HL-60 (cell line): ENCODE results near the gene ATF1.

Experiments
- DNase-seq, 2 experiments: peaks; one replicate each; pipeline ENCODE4 v3.0.0-alpha.2; 2010 to 2020; ENCODE audit warnings: low read depth in 1 of 2, low spot score in 1 of 2
- H3K27ac ChIP-seq: fragments of 250-450 bp; sonication (Bioruptor Pico); replicated peaks from 2 replicates; pipeline ENCODE4 v1.5.1; 2020; ENCODE audit warnings: mild to moderate bottlenecking, moderate library complexity
- H3K27me3 ChIP-seq: fragments of 250-450 bp; sonication (Bioruptor Pico); 2 replicates; pipeline ENCODE4 v1.5.1; 2021; ENCODE audit warnings: mild to moderate bottlenecking, moderate library complexity; ENCODE audit not compliant: insufficient read depth, poor library complexity, severe bottlenecking
- H3K4me3 ChIP-seq: replicated peaks from 2 replicates; pipeline ENCODE4 v1.5.1; 2011; ENCODE audit warnings: mild to moderate bottlenecking, control low read depth, low read length; ENCODE audit not compliant: insufficient read depth
- CTCF ChIP-seq: IDR thresholded peaks from one replicate; pipeline ENCODE4 v1.5.1; 2011; ENCODE audit warnings: low read length, control low read depth, inconsistent platforms; ENCODE audit not compliant: insufficient read depth
- GABPA ChIP-seq: IDR thresholded peaks from 2 replicates; pipeline ENCODE4 v1.6.1; 2012; ENCODE audit warnings: low read depth
- POLR2AphosphoS5 ChIP-seq: IDR thresholded peaks from 2 replicates; pipeline ENCODE4 v1.6.1; 2012; ENCODE audit warnings: low read depth
- REST ChIP-seq: IDR thresholded peaks from 2 replicates; pipeline ENCODE4 v1.6.1; 2012; ENCODE audit warnings: low read depth; ENCODE audit not compliant: insufficient replicate concordance
- SPI1 ChIP-seq: IDR thresholded peaks from 2 replicates; pipeline ENCODE4 v1.6.1; 2012; ENCODE audit warnings: low read depth, mild to moderate bottlenecking, borderline replicate concordance

Gene ATF1

GRCh38 chr12:50839042-50839441 is 75.1 kb downstream of the ATF1 start:
- DNase-seq: no peak
- no peaks in the 10 kb centered on the region for H3K27me3 ChIP-seq
- H3K27ac ChIP-seq: no peak overlapping the region
- H3K4me3 ChIP-seq: no peak overlapping the region
- no peak for TF ChIP-seq CTCF
- no peak for TF ChIP-seq GABPA
- TF ChIP-seq REST: no peak
- no peak for TF ChIP-seq POLR2AphosphoS5

- no peak overlapping the region for H3K27ac ChIP-seq
- H3K4me3 ChIP-seq: no peak overlapping the region
- TF ChIP-seq SPI1: no peak
- no peak for TF ChIP-seq CTCF
- no peak for TF ChIP-seq GABPA
- TF ChIP-seq POLR2AphosphoS5: no peak
- TF ChIP-seq REST: no peak
- no peaks in the 10 kb centered on the region for H3K27me3 ChIP-seq
- peak in 1 of 2 experiments; percentile 6 for DNase-seq
These were observed 77.0 kb downstream of the ATF1 start for GRCh38 chr12:50840809-50841487.

GRCh38 chr12:50841716-50842531 is 78.0 kb downstream of the ATF1 start:
- TF ChIP-seq REST (no peak), POLR2AphosphoS5 (no peak), SPI1 (no peak), CTCF (no peak)
- DNase-seq: no peak
- H3K4me3 ChIP-seq: no peak overlapping the region
- no peak overlapping the region for H3K27ac ChIP-seq
- no peaks in the 10 kb centered on the region for H3K27me3 ChIP-seq
